ENCODE results near the gene C1orf159.

C1orf159 gene

GRCh38 chr1:1137256-1138045 lies 21.6 kb upstream of the C1orf159 start:
- peaks cover 3% of the 10 kb centered on the region for H3K4me1 ChIP-seq (ENCODE audit: control insufficient read depth, low read depth, low read length)
- H3K36me3 ChIP-seq (ENCODE audit: control insufficient read depth, low read depth, low read length), result no peaks in the 10 kb centered on the region
- no peak overlapping the region for H3K27ac ChIP-seq (ENCODE audit: low read length)
- H3K27me3 ChIP-seq (ENCODE audit: control insufficient read depth, insufficient read depth, low read length), result peaks cover 12% of the 10 kb centered on the region
- no peak overlapping the region for H3K9ac ChIP-seq (ENCODE audit: low read length)
- peak overlapping the region; percentile 30 for H3K4me3 ChIP-seq (ENCODE audit: low read length)
- H3K9me3 ChIP-seq (ENCODE audit: control insufficient read depth, low read depth, low read length), result no peaks in the 10 kb centered on the region

- H3K9ac ChIP-seq (ENCODE audit: low read length), result no peak overlapping the region
- no peaks in the 10 kb centered on the region for H3K36me3 ChIP-seq (ENCODE audit: control insufficient read depth, low read depth, low read length)
- H3K4me1 ChIP-seq (ENCODE audit: control insufficient read depth, low read depth, low read length), result peaks cover 3% of the 10 kb centered on the region
- no peak overlapping the region for H3K27ac ChIP-seq (ENCODE audit: low read length)
- H3K27me3 ChIP-seq (ENCODE audit: control insufficient read depth, insufficient read depth, low read length), result peaks cover 12% of the 10 kb centered on the region
- no peaks in the 10 kb centered on the region for H3K9me3 ChIP-seq (ENCODE audit: control insufficient read depth, low read depth, low read length)
- H3K4me3 ChIP-seq (ENCODE audit: low read length), result no peak overlapping the region
These were observed 20.8 kb upstream of the C1orf159 start for GRCh38 chr1:1136547-1137230.

DNA sequence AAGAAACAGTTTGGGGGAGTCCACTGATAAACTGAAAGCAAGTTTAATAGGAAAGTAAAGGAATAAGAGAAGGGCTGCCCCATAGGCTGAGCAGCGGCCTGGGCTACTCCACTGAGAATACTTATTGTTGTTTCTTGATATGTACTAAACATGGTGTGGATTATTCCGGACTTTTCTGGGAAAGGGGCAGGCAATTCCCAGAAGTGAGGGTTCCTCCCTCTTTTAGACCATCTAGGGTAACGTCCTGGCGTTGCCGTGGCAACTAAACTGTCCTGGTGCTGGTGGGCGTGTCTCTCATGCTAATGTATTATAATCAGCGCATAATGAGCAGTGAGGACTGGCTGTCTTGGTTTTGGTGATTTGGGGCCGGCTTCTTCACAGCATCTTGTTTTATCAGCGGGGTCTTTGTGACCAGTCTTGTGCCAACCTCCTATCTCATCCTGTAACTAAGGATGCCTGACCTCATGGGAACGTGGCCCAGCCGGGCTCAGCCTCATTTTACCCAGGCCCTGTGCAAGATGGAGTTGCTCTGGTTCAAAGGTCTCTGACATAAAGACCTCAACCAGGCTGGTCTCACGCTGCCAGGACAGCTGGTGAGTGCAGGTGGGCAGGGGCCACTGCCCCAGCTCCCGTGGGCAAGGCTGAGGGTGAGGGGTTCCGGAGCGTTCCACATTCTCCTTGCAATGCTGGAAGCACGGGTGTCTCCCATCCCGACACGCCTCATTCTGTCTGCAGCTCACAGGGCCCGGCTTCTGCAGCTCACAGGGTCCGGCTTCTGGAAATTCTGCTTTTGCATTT lies 19.6 kb upstream of the C1orf159 start:
- peaks cover 3% of the 10 kb centered on the region for H3K4me1 ChIP-seq (ENCODE audit: control insufficient read depth, low read depth, low read length)

DNA sequence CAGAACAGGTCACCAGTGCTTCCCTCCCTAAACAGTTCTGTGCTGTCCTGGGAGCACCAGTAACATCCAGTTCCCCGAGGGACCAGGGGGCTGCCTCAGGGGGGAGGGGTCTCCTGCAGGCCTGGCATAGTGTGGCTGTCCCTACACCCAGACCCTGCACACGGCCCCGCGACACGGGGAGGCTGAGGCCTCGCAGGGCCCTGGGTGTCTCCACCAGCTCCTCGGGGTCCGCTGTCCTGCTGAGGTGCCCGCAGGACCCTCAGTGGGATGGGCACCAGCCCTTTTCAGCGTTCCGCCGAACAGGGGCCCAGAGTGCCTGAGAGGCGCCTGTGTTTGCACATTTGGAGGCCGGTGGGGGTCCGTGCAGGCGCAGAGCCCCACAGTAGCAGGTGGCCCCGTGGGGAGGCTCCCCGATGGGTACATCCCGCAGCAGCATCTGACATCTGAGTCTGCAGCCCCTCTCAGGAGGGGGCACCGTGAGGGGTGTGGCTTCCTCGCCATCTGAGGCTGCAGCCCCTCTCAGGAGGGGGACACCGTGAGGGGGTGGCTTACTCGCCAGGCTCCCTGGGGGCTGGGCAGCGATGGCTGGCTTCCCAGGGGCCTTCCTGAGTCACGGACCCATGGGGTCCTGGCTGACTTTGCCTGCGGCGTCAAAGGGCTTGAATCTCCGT lies 18.5 kb upstream of the C1orf159 start:
- no peak overlapping the region for H3K9ac ChIP-seq (ENCODE audit: low read length)
- no peak overlapping the region for H3K27ac ChIP-seq (ENCODE audit: low read length)
- no peaks in the 10 kb centered on the region for H3K36me3 ChIP-seq (ENCODE audit: control insufficient read depth, low read depth, low read length)
- H3K4me3 ChIP-seq (ENCODE audit: low read length), result no peak overlapping the region
- H3K4me1 ChIP-seq (ENCODE audit: control insufficient read depth, low read depth, low read length), result peaks cover 3% of the 10 kb centered on the region
- H3K27me3 ChIP-seq (ENCODE audit: control insufficient read depth, insufficient read depth, low read length), result peaks cover 12% of the 10 kb centered on the region
- H3K9me3 ChIP-seq (ENCODE audit: control insufficient read depth, low read depth, low read length), result no peaks in the 10 kb centered on the region

More for the DNA sequence above, 19.6 kb upstream of the C1orf159 start:
- Histone ChIP-seq H3K27me3 (ENCODE audit: control insufficient read depth, insufficient read depth, low read length) (peaks cover 12% of the 10 kb centered on the region), H3K4me3 (ENCODE audit: low read length) (no peak overlapping the region), H3K36me3 (ENCODE audit: control insufficient read depth, low read depth, low read length) (no peaks in the 10 kb centered on the region), H3K27ac (ENCODE audit: low read length) (no peak overlapping the region), H3K9me3 (ENCODE audit: control insufficient read depth, low read depth, low read length) (no peaks in the 10 kb centered on the region), H3K9ac (ENCODE audit: low read length) (no peak overlapping the region)

- peaks cover 3% of the 10 kb centered on the region for H3K4me1 ChIP-seq (ENCODE audit: control insufficient read depth, low read depth, low read length)
- no peak overlapping the region for H3K9ac ChIP-seq (ENCODE audit: low read length)
- no peak overlapping the region for H3K4me3 ChIP-seq (ENCODE audit: low read length)
- no peaks in the 10 kb centered on the region for H3K36me3 ChIP-seq (ENCODE audit: control insufficient read depth, low read depth, low read length)
- H3K27ac ChIP-seq (ENCODE audit: low read length), result no peak overlapping the region
- no peaks in the 10 kb centered on the region for H3K9me3 ChIP-seq (ENCODE audit: control insufficient read depth, low read depth, low read length)
- H3K27me3 ChIP-seq (ENCODE audit: control insufficient read depth, insufficient read depth, low read length), result peaks cover 12% of the 10 kb centered on the region
These were observed 17.3 kb upstream of the C1orf159 start for GRCh38 chr1:1132956-1133750.

- Histone ChIP-seq H3K4me3 (ENCODE audit: low read length) (no peak overlapping the region), H3K36me3 (ENCODE audit: control insufficient read depth, low read depth, low read length) (no peaks in the 10 kb centered on the region), H3K27me3 (ENCODE audit: control insufficient read depth, insufficient read depth, low read length) (peaks cover 5% of the 10 kb centered on the region), H3K4me1 (ENCODE audit: control insufficient read depth, low read depth, low read length) (peaks cover 3% of the 10 kb centered on the region), H3K9me3 (ENCODE audit: control insufficient read depth, low read depth, low read length) (no peaks in the 10 kb centered on the region), H3K9ac (ENCODE audit: low read length) (no peak overlapping the region), H3K27ac (ENCODE audit: low read length) (no peak overlapping the region)
These were observed 16.4 kb upstream of the C1orf159 start for GRCh38 chr1:1132042-1132950.

- Histone ChIP-seq H3K4me3 (ENCODE audit: low read length) (no peak overlapping the region), H3K27ac (ENCODE audit: low read length) (no peak overlapping the region), H3K4me1 (ENCODE audit: control insufficient read depth, low read depth, low read length) (peaks cover 3% of the 10 kb centered on the region), H3K36me3 (ENCODE audit: control insufficient read depth, low read depth, low read length) (no peaks in the 10 kb centered on the region), H3K27me3 (ENCODE audit: control insufficient read depth, insufficient read depth, low read length) (no peaks in the 10 kb centered on the region), H3K9ac (ENCODE audit: low read length) (no peak overlapping the region), H3K9me3 (ENCODE audit: control insufficient read depth, low read depth, low read length) (no peaks in the 10 kb centered on the region)
These were observed 14.6 kb upstream of the C1orf159 start for GRCh38 chr1:1130206-1131120.

DNA sequence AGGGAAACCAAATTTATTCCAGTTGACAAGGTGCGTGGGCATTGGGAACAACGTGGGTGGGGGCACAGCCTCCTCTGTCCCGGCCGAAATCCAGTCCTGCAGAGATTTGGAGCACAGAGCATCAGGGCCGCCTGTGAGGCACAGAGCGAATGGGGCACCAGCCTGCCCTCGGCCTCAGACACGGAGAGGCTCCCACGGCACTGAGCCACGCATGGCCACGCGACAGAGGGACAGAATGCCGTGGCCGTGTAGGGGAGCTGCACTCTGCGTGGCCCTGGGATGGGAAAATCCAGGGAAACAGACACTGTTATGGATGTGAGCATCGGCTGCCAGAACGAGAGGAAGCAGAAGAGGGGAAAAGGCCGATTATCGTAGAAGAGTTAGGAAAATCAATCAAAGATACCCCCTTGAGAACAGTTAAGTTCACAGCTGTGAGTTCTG lies 13.5 kb upstream of the C1orf159 start:
- Histone ChIP-seq H3K36me3 (ENCODE audit: control insufficient read depth, low read depth, low read length) (no peaks in the 10 kb centered on the region), H3K4me1 (ENCODE audit: control insufficient read depth, low read depth, low read length) (peaks cover 3% of the 10 kb centered on the region), H3K27ac (ENCODE audit: low read length) (no peak overlapping the region), H3K4me3 (ENCODE audit: low read length) (no peak overlapping the region), H3K27me3 (ENCODE audit: control insufficient read depth, insufficient read depth, low read length) (no peaks in the 10 kb centered on the region), H3K9ac (ENCODE audit: low read length) (no peak overlapping the region), H3K9me3 (ENCODE audit: control insufficient read depth, low read depth, low read length) (no peaks in the 10 kb centered on the region)

GRCh38 chr1:1128454-1129139 lies 12.7 kb upstream of the C1orf159 start:
- H3K36me3 ChIP-seq (ENCODE audit: control insufficient read depth, low read depth, low read length), result no peaks in the 10 kb centered on the region
- H3K4me3 ChIP-seq (ENCODE audit: low read length), result no peak overlapping the region
- no peak overlapping the region for H3K27ac ChIP-seq (ENCODE audit: low read length)
- peaks cover 3% of the 10 kb centered on the region for H3K4me1 ChIP-seq (ENCODE audit: control insufficient read depth, low read depth, low read length)
- H3K9me3 ChIP-seq (ENCODE audit: control insufficient read depth, low read depth, low read length), result no peaks in the 10 kb centered on the region
- no peaks in the 10 kb centered on the region for H3K27me3 ChIP-seq (ENCODE audit: control insufficient read depth, insufficient read depth, low read length)
- H3K9ac ChIP-seq (ENCODE audit: low read length), result no peak overlapping the region
